NCI-H1092 (cell line): Measurements from ENCODE around the gene PCDHGC3.
A peak's percentile ranks its signal among the peaks of the same experiment; 100 is the strongest.

Source experiments
- DNase-seq: peaks from one replicate; lab custom pipeline; 2025; lab: John Stamatoyannopoulos, UW

The PCDHGC3 gene

GRCh38 chr5:141485321-141486055 is 9.7 kb downstream of the PCDHGC3 start:
- DNase-seq: peak; percentile 17

- DNase-seq: no peak
Measured at GRCh38 chr5:141486091-141486490, 10.3 kb downstream of the PCDHGC3 start.

GRCh38 chr5:141487131-141487530 is 11.4 kb downstream of the PCDHGC3 start:
- DNase-seq: no peak

GRCh38 chr5:141488591-141489561 is 13.1 kb downstream of the PCDHGC3 start, which contains the start of gene PCDHGC5:
Gene PCDHGC5 (plus strand): TSS chr5:141489081. CDS start chr5:141489241, 160 bp downstream.
- no peak for DNase-seq

GRCh38 chr5:141489841-141490240 is 14.1 kb downstream of the PCDHGC3 start:
- DNase-seq: no peak

GRCh38 chr5:141490271-141490670 is 14.5 kb downstream of the PCDHGC3 start:
- DNase-seq: no peak

- no peak for DNase-seq
Measured at GRCh38 chr5:141490771-141491170, 15.0 kb downstream of the PCDHGC3 start.

GRCh38 chr5:141491323-141492167 is 15.8 kb downstream of the PCDHGC3 start:
- DNase-seq: no peak

GRCh38 chr5:141492168-141492885 is 16.6 kb downstream of the PCDHGC3 start:
- DNase-seq: no peak

GRCh38 chr5:141493500-141494422 is 18.0 kb downstream of the PCDHGC3 start:
- no peak for DNase-seq

- DNase-seq: no peak
Measured at GRCh38 chr5:141494761-141495452, 19.1 kb downstream of the PCDHGC3 start.

GRCh38 chr5:141495453-141495811 is 19.7 kb downstream of the PCDHGC3 start:
- no peak for DNase-seq

- DNase-seq: no peak
Measured at GRCh38 chr5:141496038-141496437, 20.3 kb downstream of the PCDHGC3 start.

GRCh38 chr5:141501761-141502160 is 26.0 kb downstream of the PCDHGC3 start:
- DNase-seq: no peak

- no peak for DNase-seq
Measured at GRCh38 chr5:141503681-141504080, 27.9 kb downstream of the PCDHGC3 start.

GRCh38 chr5:141504216-141504615 is 28.4 kb downstream of the PCDHGC3 start:
- DNase-seq: no peak

GRCh38 chr5:141506381-141507155 is 30.8 kb downstream of the PCDHGC3 start:
- DNase-seq: no peak

GRCh38 chr5:141507387-141508091 is 31.8 kb downstream of the PCDHGC3 start:
- no peak for DNase-seq
